Measurements from ENCODE around the gene ANXA8L1. TPM values are rescaled to one million over a fixed set of nuclear protein-coding genes. Genes with fewer than 3 reads are reported as not detected.

Gene ANXA8L1, protein sequence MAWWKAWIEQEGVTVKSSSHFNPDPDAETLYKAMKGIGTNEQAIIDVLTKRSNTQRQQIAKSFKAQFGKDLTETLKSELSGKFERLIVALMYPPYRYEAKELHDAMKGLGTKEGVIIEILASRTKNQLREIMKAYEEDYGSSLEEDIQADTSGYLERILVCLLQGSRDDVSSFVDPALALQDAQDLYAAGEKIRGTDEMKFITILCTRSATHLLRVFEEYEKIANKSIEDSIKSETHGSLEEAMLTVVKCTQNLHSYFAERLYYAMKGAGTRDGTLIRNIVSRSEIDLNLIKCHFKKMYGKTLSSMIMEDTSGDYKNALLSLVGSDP
- 0.22 TPM in 1 of 2 replicates, not detected in the other for total RNA-seq

DNA sequence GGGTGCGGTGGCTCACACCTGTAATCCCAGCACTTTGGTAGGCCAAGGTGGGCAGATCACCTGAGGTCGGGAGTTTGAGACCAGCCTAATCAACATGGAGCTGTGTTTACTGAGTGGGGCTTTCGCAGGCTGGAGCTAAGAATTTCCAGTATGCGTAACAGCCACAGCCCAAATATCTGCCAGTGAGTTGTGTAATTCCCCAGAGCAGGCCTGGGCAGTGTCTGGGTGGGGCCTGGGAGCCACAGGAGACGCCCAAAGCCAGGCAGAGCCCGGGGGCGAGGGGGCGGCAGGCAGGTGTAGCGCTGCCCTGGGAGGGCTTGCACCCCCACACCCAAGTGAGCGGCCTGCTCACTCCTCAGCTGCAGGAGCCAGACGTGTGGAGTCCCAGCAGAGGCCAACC lies at the start of gene ANXA8L1:
Gene ANXA8L1 (plus strand): TSS at position 371 of the 400 bp plus-strand sequence. CDS start 76 bp downstream, outside the sequence.

Other genes starting within 250 kb of the ANXA8L1 start
- gene ANTXRL, start 88.8 kb upstream of the ANXA8L1 start, total RNA-seq, result not detected in 2 replicates
- gene NPY4R, start 90.2 kb downstream of the ANXA8L1 start, total RNA-seq, result 0.50 TPM in 1 of 2 replicates, not detected in the other
- gene GPRIN2, start 180.9 kb downstream of the ANXA8L1 start, total RNA-seq, result not detected in 2 replicates
- gene SYT15, start 203.4 kb downstream of the ANXA8L1 start, total RNA-seq, result 0.12 TPM in 1 of 2 replicates, not detected in the other